AML-193 (cell line): ENCODE measurements around the gene CDH3.

Experiments
- DNase-seq, 2 experiments: peaks; one replicate each; lab custom pipeline; 2025; lab: John Stamatoyannopoulos, UW

Gene CDH3

GRCh38 chr16:68737730-68738629, 92.9 kb downstream of the CDH3 start:
- DNase-seq, result no peak

- DNase-seq, result no peak
Measured at GRCh38 chr16:68739964-68740627, 95.0 kb downstream of the CDH3 start.

GRCh38 chr16:68740628-68741346, 95.7 kb downstream of the CDH3 start:
- no peak for DNase-seq

GRCh38 chr16:68743664-68744063, 98.6 kb downstream of the CDH3 start:
- no peak for DNase-seq

GRCh38 chr16:68744744-68745280, 99.7 kb downstream of the CDH3 start:
- DNase-seq, result no peak

- no peak for DNase-seq
Measured at GRCh38 chr16:68746951-68747350, 101.8 kb downstream of the CDH3 start.

- DNase-seq, result no peak
Measured at GRCh38 chr16:68749432-68749831, 104.3 kb downstream of the CDH3 start.
